Hematopoietic multipotent progenitor cell treated with erythropoietin and hydrocortisone succinate and interleukin-3 and kit ligand, for 15 days (in vitro differentiated cells): ENCODE results near the gene COQ4.
A peak's percentile ranks its signal among the peaks of the same experiment; 100 is the strongest.

ENCODE experiments used
- DNase-seq: peaks from one replicate; pipeline ENCODE4 v3.0.0-alpha.2; 2015; ENCODE audit warnings: low spot score

Gene COQ4

GRCh38 chr9:128340691-128341434, 18.2 kb downstream of the COQ4 start:
- DNase-seq = no peak

- DNase-seq = peak; percentile 68
Measured at GRCh38 chr9:128341435-128341849, 18.8 kb downstream of the COQ4 start.

- DNase-seq = no peak
Measured at GRCh38 chr9:128342971-128343680, 20.5 kb downstream of the COQ4 start.

GRCh38 chr9:128343855-128344254, 21.2 kb downstream of the COQ4 start:
- DNase-seq = no peak

GRCh38 chr9:128344931-128345605, 22.4 kb downstream of the COQ4 start:
- no peak for DNase-seq

- DNase-seq = no peak
Measured at GRCh38 chr9:128349125-128349524, 26.5 kb downstream of the COQ4 start.

- DNase-seq = no peak
Measured at GRCh38 chr9:128349772-128350171, 27.1 kb downstream of the COQ4 start.

GRCh38 chr9:128355451-128355850, 32.8 kb downstream of the COQ4 start:
- no peak for DNase-seq

- DNase-seq = no peak
Measured at GRCh38 chr9:128358090-128358489, 35.5 kb downstream of the COQ4 start.

GRCh38 chr9:128358861-128359260, 36.2 kb downstream of the COQ4 start:
- no peak for DNase-seq

- DNase-seq = no peak
Measured at GRCh38 chr9:128360826-128361225, 38.2 kb downstream of the COQ4 start.

- no peak for DNase-seq
Measured at GRCh38 chr9:128361296-128361985, 38.8 kb downstream of the COQ4 start.

- DNase-seq = peak; percentile 77
Measured at GRCh38 chr9:128361986-128362646, 39.5 kb downstream of the COQ4 start.

- no peak for DNase-seq
Measured at GRCh38 chr9:128362774-128363173, 40.1 kb downstream of the COQ4 start.

- no peak for DNase-seq
Measured at GRCh38 chr9:128365525-128365924, 42.9 kb downstream of the COQ4 start.

- DNase-seq = no peak
Measured at GRCh38 chr9:128369024-128369706, 46.5 kb downstream of the COQ4 start.

GRCh38 chr9:128370367-128370751, 47.7 kb downstream of the COQ4 start:
- no peak for DNase-seq

GRCh38 chr9:128370752-128371629, 48.4 kb downstream of the COQ4 start, which contains the start of gene URM1:
Gene URM1, plus strand, starts transcription at chr9:128371374. Its CDS starts 7 bp downstream, at chr9:128371381.
- DNase-seq = peak; percentile 98

- peak; percentile 11 for DNase-seq
Measured at GRCh38 chr9:128371630-128372117, 49.0 kb downstream of the COQ4 start.

- DNase-seq = peak; percentile 71
Measured at GRCh38 chr9:128372188-128372641, 49.6 kb downstream of the COQ4 start.
